HCT116 (cell line): Measurements from ENCODE around the gene RGS6. TPM values are rescaled to one million over a fixed set of nuclear protein-coding genes. Genes with fewer than 3 reads are reported as not detected.

Experiments
- ATAC-seq: fragments of 200-7000 bp; cut with Tn5 transposase; 2 replicates; pipeline ENCODE4 v1.9.1; 2020; ENCODE audit warnings: mild to moderate bottlenecking, moderate library complexity
- BruUV-seq: library from RNA; stranded (reverse); fragments of 400-500 nt; replicated peaks from 2 replicates; lab custom pipeline; 2021; lab: Mats Ljungman, UMichigan
- CTCF ChIA-PET: fragments of 300-600 bp; sonication (Branson Sonifier 250); formaldehyde crosslinking; loops from one replicate; lab custom pipeline; 2021; ENCODE audit warnings: antibody characterized with exemption; lab: Charles Lee
- POLR2A ChIA-PET: fragments of 300-600, 350-600 bp; sonication (Branson Sonifier 250); formaldehyde crosslinking; loops from one replicate; lab custom pipeline; 2021; ENCODE audit warnings: antibody characterized with exemption; lab: Charles Lee
- RAD21 ChIA-PET, 2 experiments: fragments of 300-600 bp; sonication (Branson Sonifier 250); formaldehyde crosslinking; loops; one replicate each; lab custom pipeline; 2023; ENCODE audit warnings: low total read pairs in 2 of 2; ENCODE audit not compliant: uncharacterized antibody in 2 of 2, unreplicated experiment in 2 of 2, low non-redundant PET in 1 of 2; lab: Charles Lee
- DNase-seq: peaks from one replicate; pipeline ENCODE4 v3.0.0-alpha.2; 2010; ENCODE audit warnings: low read depth, low spot score
- H2AFZ ChIP-seq: fragments of 200-600 bp; shearing (Covaris generic), sonication (generic); 2 replicates; pipeline ENCODE4 v1.6.1; 2017; ENCODE audit warnings: low read depth, mixed run types, mixed read lengths, antibody characterized with exemption, low read length; ENCODE audit not compliant: poor library complexity, severe bottlenecking
- H3K27ac ChIP-seq: 2 replicates; pipeline ENCODE4 v1.5.1; 2012; ENCODE audit warnings: low read depth, low read length
- H3K27me3 ChIP-seq: fragments of 200-600 bp; sonication (generic); 2 replicates; pipeline ENCODE4 v1.6.1; 2016; ENCODE audit warnings: mixed run types, low read length, mixed read lengths; ENCODE audit not compliant: insufficient read depth
- H3K36me3 ChIP-seq, 2 experiments: fragments of 200-500 bp in 1 of 2; fragments of 200-600 bp in 1 of 2; sonication (Bioruptor generic) in 1 of 2; sonication (generic) in 1 of 2; 2 replicates each; pipeline versions ENCODE4 v1.5.1 to v1.6.1; 2014 to 2016; ENCODE audit warnings: low read length in 2 of 2, inconsistent platforms in 1 of 2, mixed read lengths in 1 of 2, mixed run types in 1 of 2; ENCODE audit not compliant: insufficient read depth in 2 of 2, control insufficient read depth in 1 of 2
- H3K4me1 ChIP-seq, 2 experiments: fragments of 200-600 bp in 1 of 2; sonication (generic) in 1 of 2; 2 replicates each; pipeline versions ENCODE4 v1.5.1 to v1.6.1; 2012 to 2017; ENCODE audit warnings: low read length in 2 of 2, inconsistent platforms in 1 of 2, mild to moderate bottlenecking in 1 of 2, mixed read lengths in 1 of 2, mixed run types in 1 of 2, moderate library complexity in 1 of 2; ENCODE audit not compliant: insufficient read depth in 2 of 2, control insufficient read depth in 1 of 2
- H3K4me2 ChIP-seq: fragments of 200-600 bp; sonication (generic); 2 replicates; pipeline ENCODE4 v1.6.1; 2017; ENCODE audit warnings: mixed run types, low read length, mixed read lengths
- H3K4me3 ChIP-seq, 2 experiments: fragments of 200-600 bp in 1 of 2; sonication (generic) in 1 of 2; replicated peaks in 1 of 2; 2 replicates each; pipeline ENCODE4 v1.5.1; 2011 to 2016; ENCODE audit warnings: low read length in 2 of 2, control low read depth in 1 of 2, low read depth in 1 of 2, mild to moderate bottlenecking in 1 of 2, mixed read lengths in 1 of 2, mixed run types in 1 of 2
- H3K79me2 ChIP-seq: fragments of 200-600 bp; sonication (generic); 2 replicates; pipeline ENCODE4 v1.6.1; 2017; ENCODE audit warnings: mild to moderate bottlenecking, mixed run types, low read length, moderate library complexity, mixed read lengths; ENCODE audit not compliant: insufficient read depth
- H3K9ac ChIP-seq: fragments of 200-600 bp; sonication (generic); 2 replicates; pipeline ENCODE4 v1.6.1; 2016; ENCODE audit warnings: low read length, mixed read lengths
- H3K9me2 ChIP-seq: fragments of 200-600 bp; sonication (generic), shearing (Covaris generic); 2 replicates; pipeline ENCODE4 v1.6.1; 2017; ENCODE audit warnings: mixed run types, mild to moderate bottlenecking, moderate library complexity; ENCODE audit not compliant: insufficient read depth
- H3K9me3 ChIP-seq, 2 experiments: fragments of 200-500 bp in 1 of 2; fragments of 200-600 bp in 1 of 2; sonication (Bioruptor generic) in 1 of 2; sonication (generic) in 1 of 2; 2 replicates each; pipeline ENCODE4 v1.6.1; 2014 to 2017; ENCODE audit warnings: low read length in 2 of 2, mixed read lengths in 2 of 2, inconsistent platforms in 1 of 2, low read depth in 1 of 2, mild to moderate bottlenecking in 1 of 2, mixed run types in 1 of 2, moderate library complexity in 1 of 2; ENCODE audit not compliant: control insufficient read depth in 1 of 2, insufficient read depth in 1 of 2
- H4K20me1 ChIP-seq: fragments of 200-600 bp; sonication (generic), shearing (Covaris generic); 2 replicates; pipeline ENCODE4 v1.6.1; 2017; ENCODE audit warnings: mixed run types, mild to moderate bottlenecking, moderate library complexity; ENCODE audit not compliant: insufficient read depth
- ATF3 ChIP-seq: IDR thresholded peaks from 2 replicates; pipeline ENCODE4 v1.6.1; 2012
- CBX3 ChIP-seq: IDR thresholded peaks from 2 replicates; pipeline ENCODE4 v1.6.1; 2012; ENCODE audit warnings: low read depth
- CEBPB ChIP-seq: IDR thresholded peaks from 2 replicates; pipeline ENCODE4 v1.6.1; 2012; ENCODE audit warnings: low read depth
- ELF1 ChIP-seq: IDR thresholded peaks from 2 replicates; pipeline ENCODE4 v1.6.1; 2012; ENCODE audit warnings: low read depth, borderline replicate concordance
- EZH2 ChIP-seq: fragments of 200-600 bp; sonication (generic); IDR thresholded peaks from 2 replicates; pipeline ENCODE4 v1.6.1; 2017; ENCODE audit warnings: antibody characterized with exemption, mixed run types
- EZH2phosphoT487 ChIP-seq: fragments of 200-600 bp; IDR thresholded peaks from 2 replicates; pipeline ENCODE4 v1.6.1; 2018; ENCODE audit warnings: antibody characterized with exemption, borderline replicate concordance
- JUND ChIP-seq: IDR thresholded peaks from 2 replicates; pipeline ENCODE4 v1.6.1; 2012
- POLR2A ChIP-seq: IDR thresholded peaks from 2 replicates; pipeline ENCODE4 v1.7.0; 2011; ENCODE audit warnings: borderline replicate concordance; ENCODE audit not compliant: insufficient read depth, insufficient read length; ENCODE audit errors: extremely low read depth
- POLR2AphosphoS5 ChIP-seq: IDR thresholded peaks from 2 replicates; pipeline ENCODE4 v1.6.1; 2011; ENCODE audit warnings: mild to moderate bottlenecking, low read depth, low read length, moderate library complexity
- RAD21 ChIP-seq: IDR thresholded peaks from 2 replicates; pipeline ENCODE4 v1.6.1; 2012; ENCODE audit warnings: low read depth, mild to moderate bottlenecking
- SIN3A ChIP-seq: IDR thresholded peaks from 2 replicates; pipeline ENCODE4 v1.6.1; 2012; ENCODE audit warnings: low read depth
- SP1 ChIP-seq: IDR thresholded peaks from 2 replicates; pipeline ENCODE4 v1.6.1; 2012; ENCODE audit warnings: low read depth
- SRF ChIP-seq: IDR thresholded peaks from 2 replicates; pipeline ENCODE4 v1.6.1; 2012; ENCODE audit warnings: low read depth
- YY1 ChIP-seq: IDR thresholded peaks from 2 replicates; pipeline ENCODE4 v1.6.1; 2011; ENCODE audit warnings: low read length, low read depth, moderate library complexity, mild to moderate bottlenecking; ENCODE audit not compliant: insufficient replicate concordance; ENCODE audit errors: extremely low read depth
- ZBTB33 ChIP-seq: IDR thresholded peaks from 2 replicates; pipeline ENCODE4 v1.6.1; 2011; ENCODE audit warnings: mild to moderate bottlenecking, low read length, moderate library complexity; ENCODE audit not compliant: insufficient replicate concordance; ENCODE audit errors: extremely low read depth
- ZFX ChIP-seq: fragments of 450-650 bp; IDR thresholded peaks from 2 replicates; pipeline ENCODE4 v1.6.1; 2017
- intact Hi-C: fragments of 100-400 bp; cut with micrococcal nuclease; formaldehyde crosslinking; loops from 2 replicates; pipeline ENCODE4 v1.10.0; 2022
- total RNA-seq: library from RNA; stranded (reverse); gene quantifications from one replicate; pipeline ENCODE4 v1.2.1, GENCODE V29; 2021; ENCODE audit not compliant: unreplicated experiment
- TF ChIP-seq, protein P1 (sequence below): IDR thresholded peaks from 2 replicates; pipeline ENCODE4 v1.6.1; 2012; ENCODE audit warnings: low read depth
- TF ChIP-seq, protein P2 (sequence below): IDR thresholded peaks from 2 replicates; pipeline ENCODE4 v1.6.1; 2012

Gene RGS6
- total RNA-seq, 1 experiment from 2014 or later, result 4.7 TPM

GRCh38 chr14:72052356-72052755 is 120.1 kb downstream of the RGS6 start (continued):
- TF ChIP-seq POLR2AphosphoS5 (no peak), CEBPB (no peak), SP1 (no peak), CBX3 (no peak), SRF (no peak), RAD21 (no peak)
- TF ChIP-seq, protein P1, sequence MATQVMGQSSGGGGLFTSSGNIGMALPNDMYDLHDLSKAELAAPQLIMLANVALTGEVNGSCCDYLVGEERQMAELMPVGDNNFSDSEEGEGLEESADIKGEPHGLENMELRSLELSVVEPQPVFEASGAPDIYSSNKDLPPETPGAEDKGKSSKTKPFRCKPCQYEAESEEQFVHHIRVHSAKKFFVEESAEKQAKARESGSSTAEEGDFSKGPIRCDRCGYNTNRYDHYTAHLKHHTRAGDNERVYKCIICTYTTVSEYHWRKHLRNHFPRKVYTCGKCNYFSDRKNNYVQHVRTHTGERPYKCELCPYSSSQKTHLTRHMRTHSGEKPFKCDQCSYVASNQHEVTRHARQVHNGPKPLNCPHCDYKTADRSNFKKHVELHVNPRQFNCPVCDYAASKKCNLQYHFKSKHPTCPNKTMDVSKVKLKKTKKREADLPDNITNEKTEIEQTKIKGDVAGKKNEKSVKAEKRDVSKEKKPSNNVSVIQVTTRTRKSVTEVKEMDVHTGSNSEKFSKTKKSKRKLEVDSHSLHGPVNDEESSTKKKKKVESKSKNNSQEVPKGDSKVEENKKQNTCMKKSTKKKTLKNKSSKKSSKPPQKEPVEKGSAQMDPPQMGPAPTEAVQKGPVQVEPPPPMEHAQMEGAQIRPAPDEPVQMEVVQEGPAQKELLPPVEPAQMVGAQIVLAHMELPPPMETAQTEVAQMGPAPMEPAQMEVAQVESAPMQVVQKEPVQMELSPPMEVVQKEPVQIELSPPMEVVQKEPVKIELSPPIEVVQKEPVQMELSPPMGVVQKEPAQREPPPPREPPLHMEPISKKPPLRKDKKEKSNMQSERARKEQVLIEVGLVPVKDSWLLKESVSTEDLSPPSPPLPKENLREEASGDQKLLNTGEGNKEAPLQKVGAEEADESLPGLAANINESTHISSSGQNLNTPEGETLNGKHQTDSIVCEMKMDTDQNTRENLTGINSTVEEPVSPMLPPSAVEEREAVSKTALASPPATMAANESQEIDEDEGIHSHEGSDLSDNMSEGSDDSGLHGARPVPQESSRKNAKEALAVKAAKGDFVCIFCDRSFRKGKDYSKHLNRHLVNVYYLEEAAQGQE, result no peak
- TF ChIP-seq, all 23 proteins: peak for 0

DNA sequence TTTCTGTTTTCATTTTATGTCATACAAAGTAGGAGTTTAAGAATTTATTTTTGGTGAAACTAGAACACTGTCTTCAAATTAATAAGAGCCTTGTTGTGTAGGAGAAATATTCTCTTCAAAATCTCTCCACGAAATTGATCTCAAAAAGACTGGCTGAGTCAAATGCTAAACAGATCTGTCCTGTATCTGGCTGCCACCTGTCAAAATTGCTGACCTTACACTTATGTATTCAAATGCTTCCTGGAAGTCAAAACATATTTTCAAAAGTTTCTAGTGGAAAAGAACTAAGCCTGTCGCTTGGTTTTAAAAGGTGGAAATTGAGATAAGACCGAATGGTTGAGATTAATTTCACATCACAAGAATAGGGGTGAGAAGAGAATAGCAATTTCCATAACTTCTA is 121.4 kb downstream of the RGS6 start:
- intact Hi-C loops, result no loop called here
- ChIA-PET CTCF (no interaction called here), POLR2A (no interaction called here), RAD21 (no interaction called here)
- Histone ChIP-seq H4K20me1 (no peaks in the 10 kb centered on the region), H3K79me2 (no peaks in the 10 kb centered on the region), H3K27me3 (no peaks in the 10 kb centered on the region), H3K4me3 (no peak overlapping the region), H3K36me3 (no peaks in the 10 kb centered on the region), H3K4me2 (no peak overlapping the region), H3K9ac (no peak overlapping the region), H3K9me2 (no peaks in the 10 kb centered on the region), H3K9me3 (no peaks in the 10 kb centered on the region), H3K27ac (no peak overlapping the region), H2AFZ (no peak overlapping the region), H3K4me1 (peaks cover 0 to 7% of the 10 kb centered on the region in 2 experiments; a peak in 2 of 4 replicates)
- no TSS peak for BruUV-seq
- DNase-seq (no peak), ATAC-seq (no peak)
- TF ChIP-seq EZH2phosphoT487, result no peak
- no peak for TF ChIP-seq ZFX
- TF ChIP-seq ZBTB33, result no peak
- TF ChIP-seq POLR2A, result no peak
- no peak for TF ChIP-seq YY1
- no peak for TF ChIP-seq RAD21
- TF ChIP-seq EZH2, result no peak
- no peak for TF ChIP-seq SIN3A
- TF ChIP-seq ATF3, result no peak
- no peak for TF ChIP-seq ELF1
- TF ChIP-seq, protein P2, sequence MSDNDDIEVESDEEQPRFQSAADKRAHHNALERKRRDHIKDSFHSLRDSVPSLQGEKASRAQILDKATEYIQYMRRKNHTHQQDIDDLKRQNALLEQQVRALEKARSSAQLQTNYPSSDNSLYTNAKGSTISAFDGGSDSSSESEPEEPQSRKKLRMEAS, result no peak
- TF ChIP-seq JUND, result no peak
